Measurements from ENCODE around the gene UGT3A1. TPM values are rescaled to one million over a fixed set of nuclear protein-coding genes. Genes with fewer than 3 reads are reported as not detected.
A peak's percentile ranks its signal among the peaks of the same experiment; 100 is the strongest.

The UGT3A1 gene
- total RNA-seq, 1 experiment from 2014 or later = not detected

GRCh38 chr5:35963381-35963843 is 27.8 kb downstream of the UGT3A1 start:
- Histone ChIP-seq H3K36me3 (ENCODE audit: control insufficient read depth in 1 of 2, insufficient read depth in 2 of 2, low read length in 2 of 2) (no peaks in the 10 kb centered on the region), H3K4me1 (ENCODE audit: control insufficient read depth in 1 of 2, insufficient read depth in 2 of 2, low read length in 2 of 2) (no peaks in the 10 kb centered on the region), H3K9me2 (ENCODE audit: insufficient read depth) (no peaks in the 10 kb centered on the region), H3K79me2 (ENCODE audit: insufficient read depth, low read length) (no peaks in the 10 kb centered on the region), H4K20me1 (ENCODE audit: insufficient read depth) (no peaks in the 10 kb centered on the region), H3K9ac (ENCODE audit: low read length) (no peak overlapping the region), H3K9me3 (ENCODE audit: control insufficient read depth in 1 of 2, insufficient read depth in 1 of 2, low read depth in 1 of 2, low read length in 2 of 2) (no peaks in the 10 kb centered on the region; a peak in 1 of 4 replicates), H3K4me3 (replicated peaks in 1 of 2; ENCODE audit: low read depth in 1 of 2, low read length in 2 of 2) (no peak overlapping the region), H3K27me3 (ENCODE audit: insufficient read depth, low read length) (peaks cover 23% of the 10 kb centered on the region), H3K27ac (ENCODE audit: low read depth, low read length) (no peak overlapping the region), H2AFZ (ENCODE audit: low read depth, low read length, poor library complexity, severe bottlenecking) (no peak overlapping the region), H3K4me2 (ENCODE audit: low read length) (peak overlapping the region; percentile 25; the same call in 1 of the 2 replicates)
- intact Hi-C loops (cut with micrococcal nuclease) = loop anchor here (5.0 to 10.0 kb wide), 2 partner anchors 341 to 729 kb away; partner anchors contain the start of gene RANBP3L
- CTCF ChIA-PET = no interaction called here
- RAD21 ChIA-PET (ENCODE audit: low non-redundant PET in 1 of 2, low total read pairs in 2 of 2, uncharacterized antibody in 2 of 2, unreplicated experiment in 2 of 2) = no interaction called here
- TF ChIP-seq, protein P1, sequence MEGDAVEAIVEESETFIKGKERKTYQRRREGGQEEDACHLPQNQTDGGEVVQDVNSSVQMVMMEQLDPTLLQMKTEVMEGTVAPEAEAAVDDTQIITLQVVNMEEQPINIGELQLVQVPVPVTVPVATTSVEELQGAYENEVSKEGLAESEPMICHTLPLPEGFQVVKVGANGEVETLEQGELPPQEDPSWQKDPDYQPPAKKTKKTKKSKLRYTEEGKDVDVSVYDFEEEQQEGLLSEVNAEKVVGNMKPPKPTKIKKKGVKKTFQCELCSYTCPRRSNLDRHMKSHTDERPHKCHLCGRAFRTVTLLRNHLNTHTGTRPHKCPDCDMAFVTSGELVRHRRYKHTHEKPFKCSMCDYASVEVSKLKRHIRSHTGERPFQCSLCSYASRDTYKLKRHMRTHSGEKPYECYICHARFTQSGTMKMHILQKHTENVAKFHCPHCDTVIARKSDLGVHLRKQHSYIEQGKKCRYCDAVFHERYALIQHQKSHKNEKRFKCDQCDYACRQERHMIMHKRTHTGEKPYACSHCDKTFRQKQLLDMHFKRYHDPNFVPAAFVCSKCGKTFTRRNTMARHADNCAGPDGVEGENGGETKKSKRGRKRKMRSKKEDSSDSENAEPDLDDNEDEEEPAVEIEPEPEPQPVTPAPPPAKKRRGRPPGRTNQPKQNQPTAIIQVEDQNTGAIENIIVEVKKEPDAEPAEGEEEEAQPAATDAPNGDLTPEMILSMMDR (IDR thresholded peaks at IDR 0.05 in 2 of 3, conservative IDR thresholded peaks at IDR 0.05 in 1 of 3; ENCODE audit: borderline replicate concordance in 1 of 3, insufficient read depth in 1 of 3, low read depth in 2 of 3, low read length in 2 of 3) = peak; percentile 62 to 88 (median 75)
- TF ChIP-seq ZFX (IDR thresholded peaks at IDR 0.05) (no peak), RAD21 (IDR thresholded peaks at IDR 0.05; ENCODE audit: low read depth) (peak; percentile 53)
- POLR2A ChIA-PET = no interaction called here
- BruUV-seq (replicated peaks) = no TSS peak
- peak; percentile 84 for ATAC-seq
- DNase-seq (ENCODE audit: low read depth, low spot score) = no peak

- TF ChIP-seq JUND (IDR thresholded peaks at IDR 0.05) (no peak), POLR2A (IDR thresholded peaks at IDR 0.05; ENCODE audit: borderline replicate concordance, extremely low read depth, insufficient read depth, insufficient read length) (no peak)
- no TSS peak for BruUV-seq (replicated peaks)
Observed at GRCh38 chr5:35960328-35960727, 30.9 kb downstream of the UGT3A1 start.

More at GRCh38 chr5:35960328-35960727, 30.9 kb downstream of the UGT3A1 start:
- Histone ChIP-seq H3K4me1 (ENCODE audit: control insufficient read depth in 1 of 2, insufficient read depth in 2 of 2, low read length in 2 of 2) (no peaks in the 10 kb centered on the region), H3K9ac (ENCODE audit: low read length) (no peak overlapping the region), H3K36me3 (ENCODE audit: control insufficient read depth in 1 of 2, insufficient read depth in 2 of 2, low read length in 2 of 2) (no peaks in the 10 kb centered on the region), H3K9me2 (ENCODE audit: insufficient read depth) (no peaks in the 10 kb centered on the region), H3K79me2 (ENCODE audit: insufficient read depth, low read length) (no peaks in the 10 kb centered on the region), H3K27me3 (ENCODE audit: insufficient read depth, low read length) (peaks cover 44% of the 10 kb centered on the region), H3K4me2 (ENCODE audit: low read length) (no peak overlapping the region), H3K4me3 (replicated peaks in 1 of 2; ENCODE audit: low read depth in 1 of 2, low read length in 2 of 2) (no peak overlapping the region), H2AFZ (ENCODE audit: low read depth, low read length, poor library complexity, severe bottlenecking) (no peak overlapping the region), H4K20me1 (ENCODE audit: insufficient read depth) (no peaks in the 10 kb centered on the region), H3K9me3 (ENCODE audit: control insufficient read depth in 1 of 2, insufficient read depth in 1 of 2, low read depth in 1 of 2, low read length in 2 of 2) (no peaks in the 10 kb centered on the region; a peak in 1 of 4 replicates), H3K27ac (ENCODE audit: low read depth, low read length) (no peak overlapping the region)
- POLR2A ChIA-PET = no interaction called here
- RAD21 ChIA-PET (ENCODE audit: low non-redundant PET in 1 of 2, low total read pairs in 2 of 2, uncharacterized antibody in 2 of 2, unreplicated experiment in 2 of 2) = no interaction called here
- intact Hi-C loops (cut with micrococcal nuclease) = loop anchor here (5.0 to 10.0 kb wide), 2 partner anchors 344 to 732 kb away; partner anchors contain the start of gene RANBP3L
- ATAC-seq (no peak), DNase-seq (ENCODE audit: low read depth, low spot score) (no peak)
- CTCF ChIA-PET = no interaction called here
